ENCODE data around the gene FOXD4L3.
"Not testable (repeated sequence)": the region's sequence is repeated elsewhere in the genome, so short reads cannot be mapped to it uniquely, and the experiment has no call there.

The FOXD4L3 gene

DNA sequence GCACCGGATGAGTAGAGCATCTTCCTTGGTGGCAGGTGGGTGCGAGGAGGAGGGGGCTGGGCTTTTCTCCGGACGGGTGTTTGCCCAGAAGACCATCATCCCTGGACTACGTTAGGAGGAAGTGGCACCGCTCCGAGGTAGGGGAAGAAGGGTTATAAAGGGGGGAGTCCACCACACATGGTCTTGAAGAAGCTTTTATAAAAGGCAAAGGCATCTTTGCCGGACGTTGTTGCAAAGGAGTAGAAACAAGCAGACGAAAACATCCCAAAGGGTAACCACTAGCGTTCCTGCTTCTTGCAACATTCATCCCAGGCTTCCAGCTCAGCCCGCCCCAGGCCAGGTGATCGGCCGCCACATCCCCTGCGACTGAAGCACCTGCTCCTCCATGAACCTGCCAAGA, at the start of gene FOXD4L3:
TSS of gene FOXD4L3 (plus strand) at position 301 of the 400 bp plus-strand sequence. CDS start at position 386, 85 bp downstream.
- not testable (repeated sequence) for DNase-seq

DNA sequence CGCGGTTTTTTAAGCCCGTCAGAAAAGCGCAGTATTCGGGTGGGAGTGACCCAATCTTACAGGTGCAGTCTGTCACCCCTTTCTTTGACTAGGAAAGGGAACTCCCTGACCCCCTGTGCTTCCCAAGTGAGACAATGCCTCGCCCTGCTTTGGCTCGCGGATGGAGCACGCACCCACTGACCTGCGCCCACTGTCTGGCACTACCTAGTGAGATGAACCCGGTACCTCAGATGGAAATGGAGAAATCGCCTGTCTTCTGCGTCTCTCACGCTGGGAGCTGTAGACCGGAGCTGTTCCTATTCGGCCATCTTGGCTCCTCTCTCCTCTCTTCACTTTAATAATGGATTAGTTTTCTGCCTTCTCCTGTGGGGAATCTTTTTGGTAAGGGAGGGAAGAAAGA, 21.6 kb upstream of the FOXD4L3 start:
- not testable (repeated sequence) for DNase-seq

DNA sequence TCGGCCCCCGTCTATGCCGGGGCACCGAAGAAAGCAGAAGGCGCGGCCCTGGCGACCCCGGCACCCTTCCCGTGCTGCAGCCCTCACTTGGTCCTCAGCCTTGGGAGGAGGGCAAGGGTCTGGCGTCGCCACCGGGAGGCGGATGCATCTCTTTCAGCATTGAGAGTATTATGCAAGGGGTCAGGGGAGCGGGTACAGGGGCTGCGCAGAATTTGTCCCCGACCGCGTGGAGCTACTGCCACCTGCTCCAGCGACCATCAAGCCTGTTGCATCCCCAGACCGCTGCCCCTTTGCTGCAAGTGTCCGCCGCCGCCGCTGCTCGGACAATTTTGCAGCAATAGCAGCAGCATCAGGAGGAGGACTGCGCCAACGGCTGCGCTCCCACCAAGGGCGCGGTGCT, 1.1 kb downstream of the FOXD4L3 start:
- not testable (repeated sequence) for DNase-seq

DNA sequence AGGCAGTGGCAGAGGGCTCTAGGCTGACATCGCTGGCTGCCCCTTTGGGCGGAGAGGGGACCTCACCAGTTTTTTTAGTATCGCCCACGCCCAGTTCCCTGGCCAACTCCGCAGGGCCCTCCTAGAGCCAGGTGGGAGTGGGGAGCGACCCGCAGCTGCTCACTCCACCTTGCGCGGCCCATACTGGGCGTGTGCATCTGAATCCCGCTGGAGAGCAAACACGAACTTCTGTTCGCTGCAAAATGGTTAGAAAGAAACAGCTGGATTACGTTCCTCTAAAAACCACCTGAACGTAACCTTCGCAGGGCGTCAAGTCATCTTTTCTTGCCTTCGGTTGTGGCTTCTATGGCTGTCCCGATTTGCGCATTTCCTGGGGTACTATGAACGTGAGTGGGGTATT, 1.5 kb downstream of the FOXD4L3 start:
- not testable (repeated sequence) for DNase-seq

DNA sequence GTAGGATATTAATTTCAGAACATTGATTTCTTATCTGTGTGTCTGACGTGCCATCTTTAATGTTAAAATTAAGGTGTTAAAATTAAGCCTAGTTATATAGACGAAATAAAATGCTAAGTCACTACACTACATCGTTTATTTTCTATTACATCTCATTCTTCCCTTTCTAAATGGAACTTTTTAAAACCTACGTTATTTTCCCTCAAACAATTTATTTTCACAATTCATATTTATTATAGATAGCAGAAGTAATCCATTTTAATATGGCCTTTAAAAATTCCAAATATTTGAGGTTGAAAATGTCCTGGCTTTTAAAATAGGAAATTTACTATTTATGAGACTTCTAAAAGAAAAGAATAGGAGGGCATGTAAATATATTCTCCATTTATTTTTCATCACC, 2.1 kb downstream of the FOXD4L3 start:
- not testable (repeated sequence) for DNase-seq

DNA sequence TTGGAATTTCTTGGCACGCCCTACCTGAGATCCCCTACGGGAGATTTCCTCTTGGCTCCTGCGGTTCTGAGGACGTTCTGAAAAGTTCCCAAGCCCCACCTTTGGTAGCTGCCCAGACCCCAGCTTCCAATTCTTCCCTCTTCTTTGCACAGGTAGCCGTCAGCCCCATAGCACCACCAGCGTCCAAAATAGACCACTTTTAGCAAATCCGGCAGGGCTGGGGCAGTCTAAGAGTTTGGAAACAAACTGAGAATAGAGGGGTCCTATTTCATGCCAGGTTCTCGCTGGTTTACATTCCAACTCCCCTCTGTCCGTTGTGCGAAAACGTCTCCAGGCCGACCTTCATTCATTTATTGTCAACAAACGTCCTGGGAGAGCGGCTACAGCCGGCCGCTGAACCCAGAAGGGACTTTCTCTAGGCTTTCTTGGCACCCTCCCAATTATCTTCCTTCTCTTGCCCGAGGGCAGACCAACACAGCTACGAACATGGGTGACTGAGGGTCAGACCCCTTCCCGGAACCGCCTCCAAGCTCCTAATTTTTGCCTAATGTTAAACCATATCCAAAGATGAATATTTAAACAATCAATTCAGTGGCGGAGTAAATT, 3.1 kb downstream of the FOXD4L3 start:
- not testable (repeated sequence) for DNase-seq

DNA sequence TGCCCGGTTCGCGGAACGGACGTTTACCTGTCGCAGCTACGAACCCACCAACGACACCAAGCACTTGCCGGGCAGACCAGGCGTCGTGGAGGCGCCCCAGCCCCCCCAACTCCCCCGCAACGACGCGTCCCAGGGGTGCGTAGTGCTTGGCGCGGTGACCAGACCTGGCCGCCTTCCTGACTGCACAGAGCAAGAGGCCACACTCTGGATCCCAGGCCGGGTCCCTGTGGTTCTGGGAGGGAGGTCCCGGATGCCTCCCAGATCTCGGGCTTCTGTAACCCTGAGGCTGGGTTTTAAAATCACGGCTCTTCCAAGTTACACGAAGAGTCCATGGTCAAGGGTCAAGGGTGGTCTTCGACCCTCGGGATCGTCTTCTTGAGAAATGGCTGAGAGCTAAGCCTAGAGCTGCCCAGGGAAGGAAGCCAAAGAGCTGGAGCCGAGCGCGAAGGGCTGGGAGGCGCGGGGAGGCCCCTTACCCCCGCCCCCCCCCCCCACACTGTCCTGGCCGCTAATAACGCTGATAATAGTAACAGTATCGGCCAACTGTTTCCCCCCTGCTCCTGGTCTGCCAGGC, 3.8 kb downstream of the FOXD4L3 start:
- not testable (repeated sequence) for DNase-seq

DNA sequence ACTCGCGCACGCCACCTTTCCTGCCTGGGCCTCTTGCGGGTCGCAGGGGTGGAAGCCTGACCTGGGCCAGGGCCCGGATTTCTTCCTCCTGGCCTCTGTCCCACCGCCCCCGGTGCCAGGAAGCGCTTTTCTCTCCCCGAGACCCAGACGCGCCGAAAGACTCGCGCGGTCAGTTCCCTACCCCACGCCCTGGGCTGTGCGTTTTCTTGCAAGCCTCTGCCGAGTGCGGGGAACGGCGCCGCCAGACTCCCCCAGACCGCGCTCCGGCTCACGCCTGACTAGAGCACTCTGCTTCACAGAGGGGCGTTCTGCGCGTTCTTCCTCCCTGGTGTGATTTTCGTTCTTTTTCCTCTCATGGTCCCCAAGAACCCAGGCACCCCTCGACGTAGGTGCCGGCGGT, 4.5 kb downstream of the FOXD4L3 start:
- DNase-seq = not testable (repeated sequence)

DNA sequence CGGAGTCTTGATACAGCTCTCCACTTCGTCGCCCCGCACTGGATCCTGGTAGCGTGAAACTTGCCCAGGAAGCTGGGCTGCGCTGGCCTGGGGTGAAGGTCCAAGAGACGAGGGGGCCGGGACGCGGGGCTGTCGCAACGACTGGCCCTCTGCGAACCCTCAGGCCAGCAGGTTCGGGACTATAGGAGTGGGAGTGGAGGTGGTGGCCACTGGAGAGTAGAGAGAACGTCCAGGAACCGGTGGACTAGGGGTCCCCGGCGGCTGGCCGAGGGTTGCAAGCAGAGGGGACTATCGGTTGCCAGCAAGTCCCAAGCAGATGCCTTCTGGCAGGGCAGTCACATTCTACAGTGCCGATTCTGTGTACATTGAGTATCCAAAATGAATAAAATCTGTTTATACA, 5.0 kb downstream of the FOXD4L3 start:
- not testable (repeated sequence) for DNase-seq

DNA sequence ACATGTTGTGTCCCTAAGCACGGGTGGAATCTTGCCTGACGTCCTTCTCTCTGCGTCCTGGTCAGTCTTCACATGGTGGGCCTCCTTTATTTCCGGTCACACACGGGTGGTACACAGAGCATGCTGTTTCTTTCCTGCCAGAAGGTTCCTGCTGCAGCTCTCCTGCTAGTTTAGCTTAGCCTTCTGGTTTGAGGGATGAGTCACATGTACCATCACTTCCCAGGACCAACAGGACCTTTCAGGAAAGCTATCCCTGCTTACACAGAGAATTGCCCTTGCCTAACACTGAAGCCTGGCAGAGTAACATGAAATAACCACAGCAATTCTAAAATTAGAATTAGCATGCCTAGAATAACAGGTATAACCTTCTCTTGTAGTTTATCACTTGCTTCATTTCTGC, 8.5 kb downstream of the FOXD4L3 start:
- not testable (repeated sequence) for DNase-seq

DNA sequence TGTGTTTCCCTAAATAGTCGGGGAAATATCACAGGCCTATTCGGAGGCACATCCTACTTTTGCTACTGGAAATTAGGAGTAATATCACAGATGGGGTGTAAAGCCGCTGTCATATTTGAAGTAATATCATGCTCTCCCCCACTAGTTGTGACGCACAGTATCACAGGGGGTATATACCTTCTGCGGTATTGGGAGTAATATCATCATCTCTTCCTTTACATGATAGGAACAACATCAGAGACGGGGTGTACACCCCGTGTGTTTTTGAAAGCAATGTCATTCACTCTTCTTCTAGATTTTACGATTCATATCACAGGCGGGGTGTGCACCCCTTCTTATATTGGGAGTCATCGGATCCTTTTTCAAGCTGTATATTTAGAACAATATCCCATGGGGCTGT, 15.5 kb downstream of the FOXD4L3 start:
- not testable (repeated sequence) for DNase-seq

DNA sequence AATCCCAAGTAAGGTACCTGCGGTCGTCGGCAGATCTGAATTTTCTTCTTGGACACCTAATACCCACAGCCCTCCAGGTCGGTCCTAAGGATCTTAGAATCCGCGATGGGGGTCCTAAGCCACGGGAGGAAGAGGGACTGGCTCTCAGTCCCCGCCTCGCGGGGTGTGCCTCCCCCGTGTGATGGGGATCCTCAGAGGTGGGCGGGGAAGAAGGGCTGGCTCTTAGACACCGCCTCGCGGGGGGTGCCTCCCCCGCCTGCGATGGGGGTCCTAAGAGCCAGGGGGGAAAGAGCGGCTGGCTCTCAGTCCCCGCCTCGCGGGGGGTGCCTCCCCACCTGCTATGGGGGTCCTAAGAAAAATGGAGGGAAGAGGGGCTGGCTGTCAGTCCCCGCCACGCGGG, 21.1 kb downstream of the FOXD4L3 start:
- DNase-seq = not testable (repeated sequence)

DNA sequence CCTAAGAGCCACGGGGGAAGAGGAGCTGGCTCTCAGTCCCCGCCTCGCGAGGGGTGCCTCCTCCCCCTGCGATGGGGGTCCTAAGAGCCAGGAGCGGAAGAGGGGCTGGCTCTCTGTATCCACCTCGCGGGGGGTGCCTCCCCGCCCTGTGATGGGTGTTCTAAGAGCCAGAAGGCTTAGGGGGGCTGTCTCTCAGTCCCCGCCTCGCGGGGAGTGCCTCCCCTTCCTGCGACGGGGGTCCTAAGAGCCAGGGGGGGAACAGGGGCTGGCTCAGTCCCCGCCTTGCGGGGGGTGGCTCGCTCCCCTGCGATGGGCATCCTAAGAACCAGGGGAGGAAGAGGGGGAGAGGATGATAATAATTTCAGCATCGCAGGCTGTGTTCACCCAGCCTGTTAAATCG, 21.9 kb downstream of the FOXD4L3 start:
- not testable (repeated sequence) for DNase-seq

DNA sequence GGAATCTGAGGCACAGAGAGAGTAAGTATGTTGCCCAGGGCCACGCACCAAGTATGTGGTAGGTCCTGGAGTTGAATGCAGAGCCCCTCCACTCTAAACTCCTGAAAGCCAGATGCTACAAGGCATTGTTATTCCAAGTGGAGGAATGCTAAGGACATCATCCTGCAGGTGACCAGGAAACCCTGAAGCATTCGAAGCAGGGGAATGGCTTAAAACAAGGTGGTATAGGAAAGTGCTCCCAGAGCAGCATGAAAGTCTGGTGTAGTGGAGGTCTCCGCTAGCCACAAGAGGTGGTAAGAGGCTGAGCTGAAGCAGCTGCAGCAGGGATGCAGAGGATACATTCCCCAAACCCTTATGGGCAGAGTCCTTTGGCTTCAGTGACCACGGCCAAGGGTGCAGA, 26.4 kb downstream of the FOXD4L3 start:
- not testable (repeated sequence) for DNase-seq

DNA sequence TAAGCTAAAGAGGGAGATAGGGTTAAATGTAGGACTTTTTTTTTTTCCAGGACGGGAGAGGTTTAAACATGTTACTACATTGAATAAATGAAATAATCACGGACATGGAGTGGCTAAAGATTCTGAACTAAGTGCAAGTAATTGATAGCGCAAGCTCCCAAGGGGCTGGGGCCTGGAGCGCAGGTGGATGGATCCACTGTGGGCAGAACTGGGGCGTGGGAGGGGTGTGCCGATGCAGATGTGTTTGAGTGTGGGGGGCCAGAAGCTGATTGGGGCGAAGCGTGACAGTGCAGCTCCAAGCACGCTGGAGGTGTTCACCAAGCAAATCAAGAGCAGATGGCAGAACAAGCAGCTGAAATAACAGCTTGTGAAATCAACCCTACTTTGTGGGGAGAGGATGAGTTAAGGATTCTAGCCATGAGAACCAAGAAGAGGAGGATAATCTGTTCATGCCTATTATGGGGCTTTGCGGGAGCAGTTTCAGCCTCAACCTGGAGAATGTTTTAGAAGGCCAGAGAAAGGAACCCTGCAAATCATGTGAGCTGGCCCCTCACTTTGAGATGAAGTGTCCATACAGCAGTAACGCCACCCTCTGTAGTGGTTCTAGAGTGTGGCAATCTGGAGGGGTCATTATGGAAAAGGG, 28.0 kb downstream of the FOXD4L3 start:
- DNase-seq = not testable (repeated sequence)

DNA sequence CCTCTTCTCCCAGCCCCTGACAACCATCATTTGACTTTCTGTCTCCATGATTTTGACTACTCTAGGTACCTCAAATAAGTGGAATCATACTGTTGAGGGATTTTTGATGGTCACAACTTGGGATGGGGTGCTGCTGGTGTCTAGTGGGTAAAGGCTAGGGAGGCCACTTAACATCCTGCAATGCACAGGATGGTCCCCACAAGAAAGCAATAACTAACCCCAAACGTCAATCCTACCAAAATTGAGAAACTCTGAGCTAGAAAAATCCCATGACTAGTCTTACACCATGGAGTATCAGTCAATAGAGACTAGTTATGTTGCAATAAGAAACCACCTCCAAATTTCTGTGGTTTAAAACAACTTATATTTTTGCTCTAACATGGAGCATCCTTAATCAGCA, 29.5 kb downstream of the FOXD4L3 start:
- DNase-seq = not testable (repeated sequence)

DNA sequence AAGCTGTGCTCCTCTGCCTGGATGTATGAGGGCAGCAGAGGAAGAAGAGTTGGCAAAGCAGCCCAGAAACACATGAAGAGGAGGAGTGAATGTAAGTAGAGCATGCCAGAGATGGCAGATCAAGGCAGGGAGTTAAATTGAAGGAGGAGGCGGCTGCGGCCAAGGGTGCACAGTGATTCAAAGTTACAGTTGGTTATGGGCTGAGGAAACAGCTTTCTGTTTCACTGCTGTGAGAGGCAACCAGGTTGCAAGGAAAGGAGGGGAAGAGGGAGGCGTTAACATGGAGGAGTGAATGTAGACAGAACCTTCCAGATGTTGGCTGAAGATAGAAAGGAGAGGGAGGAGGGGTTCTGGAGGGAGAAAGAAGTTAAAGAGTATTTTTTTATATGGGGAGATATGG, 33.3 kb downstream of the FOXD4L3 start:
- DNase-seq = not testable (repeated sequence)

DNA sequence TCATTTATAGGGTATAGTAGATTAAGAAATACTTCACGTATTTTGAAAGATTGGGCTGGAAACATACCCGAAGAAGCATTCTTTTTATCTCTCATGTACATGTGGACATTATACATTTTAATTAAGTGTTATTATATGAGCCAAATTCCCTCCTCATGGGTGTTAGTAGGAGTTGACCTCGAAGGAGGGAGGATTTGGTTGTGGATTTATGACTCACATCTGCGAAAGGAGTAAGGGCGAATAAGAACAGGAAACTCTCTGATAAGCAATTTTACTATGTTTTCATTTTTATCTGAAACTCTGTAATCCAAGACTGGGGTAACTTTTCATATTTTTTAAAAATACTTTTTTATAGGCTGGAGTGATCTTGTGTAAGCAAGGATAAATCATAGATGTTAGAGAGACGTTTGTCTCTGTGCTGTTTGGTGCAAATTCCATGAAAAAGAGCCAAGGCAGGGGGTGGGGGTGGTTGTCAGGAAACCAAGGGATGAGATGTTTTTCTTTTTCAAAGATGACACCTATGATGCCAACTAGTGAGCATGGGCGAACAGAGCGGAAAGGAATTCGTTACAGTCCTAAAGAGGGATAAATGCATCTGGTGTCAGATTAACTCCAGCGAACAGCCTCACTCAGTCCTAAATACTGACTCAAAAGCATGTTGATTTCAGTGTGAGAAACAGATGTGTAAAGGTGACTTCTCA, 34.1 kb downstream of the FOXD4L3 start:
- not testable (repeated sequence) for DNase-seq

DNA sequence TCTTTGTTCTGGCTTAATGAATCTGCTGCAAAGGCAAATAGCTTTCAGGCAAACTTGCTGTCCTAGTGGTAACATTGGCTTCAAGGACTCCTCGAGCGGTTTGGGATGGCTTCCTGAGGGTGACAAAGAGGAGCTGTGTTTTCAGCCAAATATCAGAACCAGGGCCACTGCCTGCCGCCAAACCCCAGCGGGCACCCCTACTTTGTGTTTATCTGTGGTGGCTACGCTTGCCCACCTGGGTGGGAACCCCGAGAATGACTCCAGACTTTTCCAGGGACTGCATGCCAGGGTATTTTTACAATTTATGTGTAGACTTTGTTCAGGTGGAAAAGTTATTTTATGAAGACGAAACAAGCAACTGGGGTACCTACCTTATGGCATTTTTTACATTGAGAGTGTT, 35.3 kb downstream of the FOXD4L3 start:
- not testable (repeated sequence) for DNase-seq

DNA sequence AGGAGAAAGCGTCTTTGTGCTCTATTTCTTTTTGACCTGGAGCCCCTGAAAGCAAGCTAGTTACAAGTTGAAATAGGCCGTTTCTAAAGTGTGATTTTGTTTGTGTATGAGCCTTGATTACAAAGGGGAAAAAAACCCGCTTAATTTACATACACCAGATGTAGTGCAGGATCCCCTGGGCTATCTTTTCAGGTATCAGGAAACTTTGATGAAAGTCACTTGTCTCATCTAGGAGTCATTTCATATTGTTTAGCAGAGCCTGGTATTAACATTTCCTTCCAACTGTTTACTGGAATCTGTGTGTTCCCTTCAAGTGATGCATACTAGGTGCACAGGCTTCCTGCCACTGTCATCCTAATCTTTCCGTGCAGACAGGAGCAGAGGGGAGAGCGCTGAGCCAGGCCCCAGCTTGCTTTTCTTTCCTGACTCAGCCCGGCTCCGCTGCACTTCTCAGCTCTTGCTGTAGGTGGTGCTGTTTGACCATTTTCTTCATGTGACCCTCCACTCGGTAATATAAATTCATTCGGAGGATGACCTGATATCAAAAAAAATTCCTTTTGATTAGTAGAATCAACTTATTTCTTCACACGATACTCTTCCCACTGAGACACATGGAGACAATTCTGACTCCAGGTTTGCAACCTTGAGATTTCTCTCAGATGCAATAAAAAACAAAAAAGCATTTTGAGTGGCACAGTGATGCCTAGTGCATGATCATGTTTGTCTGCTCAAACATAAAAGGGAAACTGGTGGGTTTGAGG, 39.8 kb downstream of the FOXD4L3 start:
- DNase-seq = not testable (repeated sequence)

DNA sequence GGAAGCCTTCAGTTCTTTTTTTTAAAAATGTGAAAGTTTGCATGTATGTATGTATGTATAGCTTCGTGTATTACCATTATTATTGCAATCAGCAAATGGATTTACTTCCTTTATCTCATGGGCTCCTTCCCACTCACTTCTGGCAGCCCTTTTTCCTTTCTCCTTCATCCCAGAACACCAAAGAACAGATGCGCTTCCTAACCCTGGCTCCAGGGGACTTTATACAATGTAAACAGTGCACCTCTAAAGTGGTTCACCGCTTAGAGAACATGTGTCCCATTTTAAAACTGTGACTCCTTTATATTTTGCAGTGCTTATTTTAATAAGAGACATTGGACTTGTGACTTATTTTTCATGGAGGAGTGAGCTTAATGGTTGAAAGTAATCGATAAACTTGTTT, 40.6 kb downstream of the FOXD4L3 start:
- DNase-seq = not testable (repeated sequence)

DNA sequence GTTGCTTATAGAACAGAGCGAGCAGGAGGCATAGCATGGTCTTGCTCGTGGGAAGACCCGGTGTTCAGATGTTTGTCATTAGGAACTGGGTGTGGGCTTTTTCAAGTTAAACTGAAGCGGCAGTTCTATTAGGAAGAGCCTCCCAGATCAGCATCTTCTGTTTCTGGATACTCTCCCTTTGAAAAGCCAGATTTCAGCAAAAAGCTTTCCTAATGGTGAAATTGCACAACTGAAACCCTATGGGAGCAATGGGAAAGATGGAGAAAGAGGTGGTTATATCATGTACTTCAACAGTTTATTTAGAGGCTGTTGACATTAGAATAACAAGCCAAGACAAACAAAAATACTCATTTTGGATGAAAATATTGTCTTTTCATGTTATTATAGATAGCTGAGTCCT, 41.3 kb downstream of the FOXD4L3 start:
- not testable (repeated sequence) for DNase-seq

DNA sequence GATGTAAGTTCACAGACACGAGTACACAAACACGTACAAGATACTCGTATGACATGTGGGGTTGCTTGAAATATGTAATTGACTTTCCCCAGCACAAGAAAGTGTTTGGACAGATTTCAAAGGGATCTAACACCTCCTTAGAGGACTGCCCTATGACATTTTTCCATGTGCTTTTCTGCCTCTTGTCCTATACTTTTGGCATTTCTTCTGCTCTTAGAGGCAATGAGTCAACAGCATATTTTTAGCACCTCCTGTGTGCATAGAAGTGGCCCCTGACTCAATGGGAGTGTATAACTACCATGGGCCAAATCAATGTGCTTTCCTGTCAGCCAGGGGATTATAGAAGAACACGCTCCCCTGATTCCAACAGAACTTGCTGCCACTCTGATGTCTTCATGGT, 49.0 kb downstream of the FOXD4L3 start:
- not testable (repeated sequence) for DNase-seq

All from stimulated activated CD4-positive, alpha-beta T cell treated with anti-CD3 and anti-CD28 coated beads, Interleukin-1b, Interleukin-23, amount 100 ng/mL, for 48 hours (primary cell).